SK-N-SH treated with all-trans-retinoic acid at 6 μM for 48 hours (cell line): Measurements from ENCODE around the gene PTPRN2.

ENCODE experiments used
- ESRRG ChIP-seq: fragments of 250-450 bp; sonication (Bioruptor Pico); IDR thresholded peaks from 2 replicates; pipeline ENCODE4 v1.6.1; 2021; ENCODE audit warnings: mild to moderate bottlenecking
- PATZ1 ChIP-seq: fragments of 250-450 bp; sonication (Bioruptor Pico); IDR thresholded peaks from 2 replicates; pipeline ENCODE4 v1.8.0; 2020; ENCODE audit warnings: mild to moderate bottlenecking, moderate library complexity, borderline replicate concordance
- POU6F1 ChIP-seq: fragments of 250-450 bp; sonication (Bioruptor Pico); IDR thresholded peaks from 2 replicates; pipeline ENCODE4 v1.8.0; 2021; ENCODE audit warnings: low read depth, mild to moderate bottlenecking, moderate library complexity, borderline replicate concordance
- PPARA ChIP-seq: fragments of 250-450 bp; sonication (Bioruptor Pico); IDR thresholded peaks from 2 replicates; pipeline ENCODE4 v1.5.0; 2020; ENCODE audit warnings: mild to moderate bottlenecking, borderline replicate concordance
- TOX ChIP-seq: fragments of 250-450 bp; sonication (Bioruptor Pico); IDR thresholded peaks from 2 replicates; pipeline ENCODE4 v1.8.0; 2021; ENCODE audit warnings: mild to moderate bottlenecking, moderate library complexity, borderline replicate concordance
- ZFP3 ChIP-seq: fragments of 250-450 bp; sonication (Bioruptor Pico); IDR thresholded peaks from 2 replicates; pipeline ENCODE4 v1.5.0; 2020; ENCODE audit warnings: mild to moderate bottlenecking, moderate library complexity
- ZFP30 ChIP-seq: fragments of 450-650 bp; formaldehyde crosslinking; IDR thresholded peaks from 2 replicates; pipeline ENCODE4 v1.5.0; 2022; ENCODE audit warnings: mild to moderate bottlenecking, moderate library complexity
- ZNF70 ChIP-seq: fragments of 450-650 bp; formaldehyde crosslinking; IDR thresholded peaks from 2 replicates; pipeline ENCODE4 v1.5.0; 2020; ENCODE audit warnings: mild to moderate bottlenecking, moderate library complexity
- ZNF8 ChIP-seq: fragments of 450-650 bp; formaldehyde crosslinking; IDR thresholded peaks from 2 replicates; pipeline ENCODE4 v1.5.0; 2020; ENCODE audit warnings: mild to moderate bottlenecking, moderate library complexity
- TF ChIP-seq, protein P1 (sequence below): fragments of 250-450 bp; sonication (Bioruptor Pico); IDR thresholded peaks from 2 replicates; pipeline ENCODE4 v1.5.1; 2021; ENCODE audit warnings: mild to moderate bottlenecking, moderate library complexity
- TF ChIP-seq, protein P2 (sequence below): fragments of 250-450 bp; sonication (Bioruptor Pico); IDR thresholded peaks from 2 replicates; pipeline ENCODE4 v1.5.1; 2020; ENCODE audit warnings: low read depth, mild to moderate bottlenecking, moderate library complexity

GRCh38 chr7:157577796-157578339, 1009.8 kb downstream of the PTPRN2 start:
- TF ChIP-seq, protein P1, sequence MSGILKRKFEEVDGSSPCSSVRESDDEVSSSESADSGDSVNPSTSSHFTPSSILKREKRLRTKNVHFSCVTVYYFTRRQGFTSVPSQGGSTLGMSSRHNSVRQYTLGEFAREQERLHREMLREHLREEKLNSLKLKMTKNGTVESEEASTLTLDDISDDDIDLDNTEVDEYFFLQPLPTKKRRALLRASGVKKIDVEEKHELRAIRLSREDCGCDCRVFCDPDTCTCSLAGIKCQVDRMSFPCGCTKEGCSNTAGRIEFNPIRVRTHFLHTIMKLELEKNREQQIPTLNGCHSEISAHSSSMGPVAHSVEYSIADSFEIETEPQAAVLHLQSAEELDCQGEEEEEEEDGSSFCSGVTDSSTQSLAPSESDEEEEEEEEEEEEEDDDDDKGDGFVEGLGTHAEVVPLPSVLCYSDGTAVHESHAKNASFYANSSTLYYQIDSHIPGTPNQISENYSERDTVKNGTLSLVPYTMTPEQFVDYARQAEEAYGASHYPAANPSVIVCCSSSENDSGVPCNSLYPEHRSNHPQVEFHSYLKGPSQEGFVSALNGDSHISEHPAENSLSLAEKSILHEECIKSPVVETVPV (CRISPR knock-in tag) = no peak
- TF ChIP-seq ZFP30 = no peak
- no peak for TF ChIP-seq ZNF70 (CRISPR knock-in tag)
- TF ChIP-seq ZNF8 = no peak
- no peak for TF ChIP-seq PATZ1 (CRISPR knock-in tag)
- TF ChIP-seq PPARA (CRISPR knock-in tag) = no peak
- no peak for TF ChIP-seq ZFP3 (CRISPR knock-in tag)
- no peak for TF ChIP-seq TOX (CRISPR knock-in tag)
- TF ChIP-seq ESRRG (CRISPR knock-in tag) = no peak
- TF ChIP-seq POU6F1 (CRISPR knock-in tag) = no peak
- TF ChIP-seq, protein P2, sequence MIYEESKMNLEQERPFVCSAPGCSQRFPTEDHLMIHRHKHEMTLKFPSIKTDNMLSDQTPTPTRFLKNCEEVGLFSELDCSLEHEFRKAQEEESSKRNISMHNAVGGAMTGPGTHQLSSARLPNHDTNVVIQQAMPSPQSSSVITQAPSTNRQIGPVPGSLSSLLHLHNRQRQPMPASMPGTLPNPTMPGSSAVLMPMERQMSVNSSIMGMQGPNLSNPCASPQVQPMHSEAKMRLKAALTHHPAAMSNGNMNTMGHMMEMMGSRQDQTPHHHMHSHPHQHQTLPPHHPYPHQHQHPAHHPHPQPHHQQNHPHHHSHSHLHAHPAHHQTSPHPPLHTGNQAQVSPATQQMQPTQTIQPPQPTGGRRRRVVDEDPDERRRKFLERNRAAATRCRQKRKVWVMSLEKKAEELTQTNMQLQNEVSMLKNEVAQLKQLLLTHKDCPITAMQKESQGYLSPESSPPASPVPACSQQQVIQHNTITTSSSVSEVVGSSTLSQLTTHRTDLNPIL (CRISPR knock-in tag) = no peak
